H1 (cell line): ENCODE data around the gene RENBP. TPM values are rescaled to one million over a fixed set of nuclear protein-coding genes. Genes with fewer than 3 reads are reported as not detected.

Experiments used
- CTCF ChIA-PET: fragments of 300-600 bp; sonication (Branson Sonifier 250); formaldehyde crosslinking; loops from one replicate; lab custom pipeline; 2021; ENCODE audit not compliant: partially characterized antibody; lab: Charles Lee
- POLR2A ChIA-PET: fragments of 300-600 bp; sonication (Branson Sonifier 250); formaldehyde crosslinking; loops from one replicate; lab custom pipeline; 2021; ENCODE audit warnings: inconsistent platforms; ENCODE audit not compliant: partially characterized antibody; lab: Charles Lee
- DNase-seq, 2 experiments: peaks; one replicate each; pipeline versions ENCODE4 v3.0.0 to v3.0.0-alpha.2; 2010 to 2022; ENCODE audit warnings: low spot score in 2 of 2, low read depth in 1 of 2, mixed read lengths in 1 of 2
- FAIRE-seq: peaks from 2 replicates; lab custom pipeline; 2011; peaks lifted over from hg19 to GRCh38; lab: Jason Lieb, UNC
- H2AFZ ChIP-seq: 2 replicates; pipeline ENCODE4 v1.8.1; 2012; ENCODE audit warnings: low read length, inconsistent platforms
- H2AK5ac ChIP-seq: 2 replicates; pipeline ENCODE4 v1.6.1; 2013; ENCODE audit warnings: low read depth, low read length
- H2BK120ac ChIP-seq: replicated peaks from 2 replicates; pipeline ENCODE3; 2013; ENCODE audit warnings: low read depth, low read length, inconsistent platforms
- H2BK12ac ChIP-seq: 2 replicates; pipeline ENCODE4 v1.6.1; 2013; ENCODE audit warnings: low read depth, low read length
- H2BK15ac ChIP-seq: 2 replicates; pipeline ENCODE4 v1.6.1; 2013; ENCODE audit warnings: low read length
- H2BK20ac ChIP-seq: 2 replicates; pipeline ENCODE4 v1.6.1; 2013; ENCODE audit warnings: low read length
- H2BK5ac ChIP-seq: 2 replicates; pipeline ENCODE4 v1.6.1; 2013; ENCODE audit warnings: low read depth, low read length
- H3K14ac ChIP-seq: 2 replicates; pipeline ENCODE4 v1.6.1; 2013; ENCODE audit warnings: inconsistent platforms; ENCODE audit not compliant: insufficient read length
- H3K18ac ChIP-seq: 2 replicates; pipeline ENCODE4 v1.6.1; 2013; ENCODE audit warnings: low read length; ENCODE audit errors: extremely low read depth
- H3K23ac ChIP-seq: 2 replicates; pipeline ENCODE4 v1.6.1; 2013; ENCODE audit warnings: inconsistent platforms; ENCODE audit not compliant: insufficient read length
- H3K23me2 ChIP-seq: 2 replicates; pipeline ENCODE4 v1.6.1; 2013; ENCODE audit warnings: low read depth, low read length
- H3K27ac ChIP-seq: 2 replicates; pipeline ENCODE4 v1.6.1; 2011; ENCODE audit warnings: low read depth, low read length, inconsistent platforms
- H3K27me3 ChIP-seq, 4 experiments: replicated peaks in 1 of 4; 1 replicate in 1 of 4; 2 replicates in 3 of 4; pipeline versions ENCODE4 v1.6.1 to v1.8.1; 2011 to 2013; ENCODE audit warnings: low read length in 3 of 4, mild to moderate bottlenecking in 3 of 4, inconsistent platforms in 2 of 4, mixed read lengths in 2 of 4, moderate library complexity in 1 of 4; ENCODE audit not compliant: control insufficient read depth in 3 of 4, insufficient read depth in 3 of 4; ENCODE audit errors: extremely low read depth in 1 of 4
- H3K36me3 ChIP-seq, 4 experiments: 2 replicates each; pipeline versions ENCODE4 v1.6.1 to v1.8.1; 2011 to 2013; ENCODE audit warnings: mild to moderate bottlenecking in 4 of 4, low read length in 3 of 4, moderate library complexity in 2 of 4, control low read depth in 1 of 4, inconsistent platforms in 1 of 4; ENCODE audit not compliant: insufficient read depth in 4 of 4, control insufficient read depth in 2 of 4
- H3K4ac ChIP-seq: replicated peaks from 2 replicates; pipeline ENCODE3; 2013; ENCODE audit warnings: low read length, low read depth, mixed read lengths, inconsistent platforms; ENCODE audit not compliant: insufficient read length
- H3K4me1 ChIP-seq, 4 experiments: replicated peaks in 1 of 4; 1 replicate in 1 of 4; 2 replicates in 3 of 4; pipeline versions ENCODE4 v1.6.1 to v1.8.1; 2011 to 2013; ENCODE audit warnings: low read length in 3 of 4, inconsistent platforms in 2 of 4, mixed read lengths in 1 of 4; ENCODE audit not compliant: insufficient read depth in 4 of 4, control insufficient read depth in 3 of 4
- H3K4me2 ChIP-seq, 2 experiments: 2 replicates each; pipeline versions ENCODE4 v1.6.1 to v1.8.1; 2011 to 2013; ENCODE audit warnings: low read depth in 2 of 2, low read length in 2 of 2, control low read depth in 1 of 2, inconsistent platforms in 1 of 2, mild to moderate bottlenecking in 1 of 2; ENCODE audit not compliant: insufficient read depth in 1 of 2
- H3K4me3 ChIP-seq, 4 experiments: fragments of 200-600, 300-600 bp in 1 of 4; sonication (generic), shearing (Covaris generic), sonication (Bioruptor Twin) in 1 of 4; 2 replicates each; pipeline versions ENCODE4 v1.5.1 to v1.8.1; 2011 to 2016; ENCODE audit warnings: low read length in 4 of 4, low read depth in 3 of 4, control low read depth in 2 of 4, inconsistent platforms in 2 of 4, mild to moderate bottlenecking in 2 of 4, mixed read lengths in 1 of 4, moderate library complexity in 1 of 4; ENCODE audit not compliant: insufficient read depth in 2 of 4; ENCODE audit errors: extremely low read depth in 1 of 4
- H3K56ac ChIP-seq: replicated peaks from 2 replicates; pipeline ENCODE3; 2013; ENCODE audit warnings: low read depth, mild to moderate bottlenecking, mixed read lengths, low read length, inconsistent platforms; ENCODE audit not compliant: insufficient read length
- H3K79me1 ChIP-seq: 2 replicates; pipeline ENCODE4 v1.6.1; 2013; ENCODE audit warnings: low read depth, low read length, control low read depth
- H3K79me2 ChIP-seq, 2 experiments: 2 replicates each; pipeline versions ENCODE4 v1.6.1 to v1.8.1; 2012 to 2013; ENCODE audit warnings: low read length in 2 of 2, mild to moderate bottlenecking in 2 of 2, inconsistent platforms in 1 of 2; ENCODE audit not compliant: insufficient read depth in 2 of 2, control insufficient read depth in 1 of 2
- H3K9ac ChIP-seq, 4 experiments: replicated peaks in 1 of 4; 1 replicate in 1 of 4; 2 replicates in 3 of 4; pipeline versions ENCODE4 v1.6.1 to v1.8.1; 2011 to 2013; ENCODE audit warnings: low read depth in 3 of 4, low read length in 3 of 4, control low read depth in 2 of 4, mild to moderate bottlenecking in 2 of 4, moderate library complexity in 2 of 4, inconsistent platforms in 1 of 4; ENCODE audit errors: extremely low read depth in 1 of 4
- H3K9me3 ChIP-seq, 2 experiments: 2 replicates each; pipeline versions ENCODE4 v1.6.1 to v1.8.1; 2012 to 2013; ENCODE audit warnings: mild to moderate bottlenecking in 2 of 2, moderate library complexity in 2 of 2, control low read depth in 1 of 2, inconsistent platforms in 1 of 2, low read depth in 1 of 2, low read length in 1 of 2, mixed read lengths in 1 of 2; ENCODE audit not compliant: insufficient read depth in 2 of 2
- H4K20me1 ChIP-seq, 2 experiments: replicated peaks in 1 of 2; 2 replicates each; pipeline versions ENCODE3 to v1.8.1; 2011 to 2013; ENCODE audit warnings: inconsistent platforms in 2 of 2, low read length in 2 of 2, mild to moderate bottlenecking in 1 of 2; ENCODE audit not compliant: insufficient read depth in 2 of 2, control insufficient read depth in 1 of 2
- H4K5ac ChIP-seq: 2 replicates; pipeline ENCODE4 v1.6.1; 2013; ENCODE audit warnings: low read length, low read depth, mixed read lengths, inconsistent platforms; ENCODE audit not compliant: insufficient read length
- H4K8ac ChIP-seq: 2 replicates; pipeline ENCODE4 v1.8.0; 2013; ENCODE audit warnings: mild to moderate bottlenecking, moderate library complexity, low read length, inconsistent platforms; ENCODE audit not compliant: insufficient read depth; ENCODE audit errors: extremely low read depth
- H4K91ac ChIP-seq: replicated peaks from 2 replicates; pipeline ENCODE3; 2013; ENCODE audit warnings: low read length, mixed read lengths, inconsistent platforms; ENCODE audit not compliant: insufficient read length
- CHD1 ChIP-seq: IDR thresholded peaks from 2 replicates; pipeline ENCODE4 v1.6.1; 2012; ENCODE audit warnings: low read depth, low read length, improper control_type of control experiment
- EGR1 ChIP-seq: IDR thresholded peaks from 2 replicates; pipeline ENCODE4 v1.6.1; 2011; ENCODE audit warnings: low read depth, low read length, borderline replicate concordance
- EP300 ChIP-seq, 2 experiments: IDR thresholded peaks; 1 replicate in 1 of 2; 2 replicates in 1 of 2; pipeline ENCODE4 v1.6.1; 2011 to 2012; ENCODE audit warnings: low read depth in 2 of 2, low read length in 2 of 2, mild to moderate bottlenecking in 2 of 2, borderline replicate concordance in 1 of 2, inconsistent platforms in 1 of 2, moderate library complexity in 1 of 2
- KDM5A ChIP-seq: fragments of 200-600 bp; IDR thresholded peaks from 2 replicates; pipeline ENCODE4 v1.7.1; 2012; ENCODE audit warnings: mild to moderate bottlenecking, low read length, inconsistent platforms, mixed read lengths
- RXRA ChIP-seq: IDR thresholded peaks from 2 replicates; pipeline ENCODE4 v1.6.1; 2011; ENCODE audit warnings: low read depth, mild to moderate bottlenecking, low read length, moderate library complexity; ENCODE audit not compliant: insufficient read depth
- TCF12 ChIP-seq: IDR thresholded peaks from 2 replicates; pipeline ENCODE4 v1.6.1; 2011; ENCODE audit warnings: low read depth, mild to moderate bottlenecking, low read length
- WGBS, 2 experiments: shearing (Covaris generic) in 1 of 2; methylation state at CpG; one replicate each; pipeline versions ENCODE4 v1.1.6 to v1.1.7; 2013 to 2015; ENCODE audit warnings: low lambda C conversion rate in 2 of 2, mixed read lengths in 2 of 2, inconsistent platforms in 1 of 2, low coverage in 1 of 2, missing lambda C conversion rate in 1 of 2; ENCODE audit not compliant: insufficient replicate concordance in 2 of 2, insufficient coverage in 1 of 2, insufficient read length in 1 of 2; ENCODE audit errors: extremely low coverage in 1 of 2, missing lambda C conversion rate in 1 of 2; 5-methylcytosine and 5-hydroxymethylcytosine counted together
- polyA plus RNA-seq, 7 experiments: library from polyadenylated mRNA; depleted of rRNA in 3 of 7; stranded (reverse) in 5 of 7; unstranded in 2 of 7; fragments of >200 nt in 5 of 7; fragments of 200-250 nt in 2 of 7; gene quantifications; 1 replicate in 5 of 7; 2 replicates in 1 of 7; 4 replicates in 1 of 7; pipeline versions ENCODE4 v1.2.1 to v1.2.3, GENCODE V29; 2011 to 2013; ENCODE audit warnings: missing spikeins in 2 of 7, mixed read lengths in 2 of 7
- total RNA-seq: library from RNA; stranded (reverse); fragmentation: NEBNext Ultra II Directional; extraction: Animal tissue kit (Norgen Biotek cat#: 25700); gene quantifications from 2 replicates; pipeline ENCODE4 v1.2.1, GENCODE V29; 2021

RENBP gene
- total and polyA plus RNA-seq, 2 of the 8 experiments (the other 6 are each of a cell fraction or from before 2014, with no cell fraction given), result 12.4 to 21.8 TPM

- no peak for DNase-seq
- Histone ChIP-seq H2AFZ (no peak overlapping the region), H3K36me3 (no peaks in the 10 kb centered on the region; a peak in 1 of 8 replicates), H3K23me2 (peaks cover 3% of the 10 kb centered on the region; the same call in 1 of the 2 replicates), H3K4me1 (peaks cover 0 to 15% (median 0%) of the 10 kb centered on the region in 4 experiments; a peak in 1 of 7 replicates), H2BK120ac (no peak overlapping the region), H2BK15ac (no peak overlapping the region), H3K79me2 (no peaks in the 10 kb centered on the region), H3K9me3 (no peaks in the 10 kb centered on the region), H4K8ac (no peak overlapping the region), H3K27me3 (no peaks in the 10 kb centered on the region), H3K23ac (no peak overlapping the region), H4K20me1 (peaks cover 0 to 4% of the 10 kb centered on the region in 2 experiments), H3K27ac (no peak overlapping the region), H3K4me3 (no peak overlapping the region), H3K4me2 (no peak overlapping the region), H4K91ac (no peak overlapping the region), H3K18ac (no peak overlapping the region), H3K56ac (no peak overlapping the region), H3K4ac (no peak overlapping the region), H2BK5ac (no peak overlapping the region), H4K5ac (no peak overlapping the region), H2BK12ac (no peak overlapping the region), H3K9ac (no peak overlapping the region), H3K14ac (no peak overlapping the region), H3K79me1 (no peaks in the 10 kb centered on the region), H2AK5ac (no peak overlapping the region), H2BK20ac (no peak overlapping the region)
- WGBS, 2 experiments, result 99% methylated on average over 12 of the region's 32 CpGs; no CpG with 5 or more reads in 1 of the 2 experiments
- CTCF ChIA-PET, result interaction anchor here (1.1 to 2.3 kb wide), 4 partner anchors 10 to 169 kb away, joined by 3 to 9 read pairs (median 4); no protein-coding TSS in a partner anchor
- no peak for FAIRE-seq
- POLR2A ChIA-PET, result interaction anchor here (0.8 to 1.6 kb wide), 4 partner anchors 12 to 307 kb away, joined by 3 to 5 read pairs (median 4); no protein-coding TSS in a partner anchor
- TF ChIP-seq TCF12 (no peak), RXRA (no peak), EGR1 (no peak), CHD1 (no peak), EP300 (IDR thresholded peaks at IDR 0.05; ENCODE audit: borderline replicate concordance in 1 of 2, low read depth in 2 of 2, low read length in 2 of 2) (no peak), KDM5A (no peak)
Measured at GRCh38 chrX:153905481-153906095, 38.9 kb downstream of the RENBP start.
